Subcutaneous preadipocyte (primary cell): ENCODE data around the gene CTH. TPM values are rescaled to one million over a fixed set of nuclear protein-coding genes. Genes with fewer than 3 reads are reported as not detected.

Source experiments
- small RNA-seq: library from RNA; depleted of rRNA; stranded (forward); fragments of <200 nt; gene quantifications from one replicate; pipeline ENCODE3, GENCODE V24; 2012
- total RNA-seq: library from RNA; depleted of rRNA; stranded (reverse); fragments of >200 nt; gene quantifications from 2 replicates; pipeline ENCODE4 v1.2.3, GENCODE V29; 2012

Gene CTH
- total RNA-seq: 4.4 and 5.7 TPM in 2 replicates

DNA sequence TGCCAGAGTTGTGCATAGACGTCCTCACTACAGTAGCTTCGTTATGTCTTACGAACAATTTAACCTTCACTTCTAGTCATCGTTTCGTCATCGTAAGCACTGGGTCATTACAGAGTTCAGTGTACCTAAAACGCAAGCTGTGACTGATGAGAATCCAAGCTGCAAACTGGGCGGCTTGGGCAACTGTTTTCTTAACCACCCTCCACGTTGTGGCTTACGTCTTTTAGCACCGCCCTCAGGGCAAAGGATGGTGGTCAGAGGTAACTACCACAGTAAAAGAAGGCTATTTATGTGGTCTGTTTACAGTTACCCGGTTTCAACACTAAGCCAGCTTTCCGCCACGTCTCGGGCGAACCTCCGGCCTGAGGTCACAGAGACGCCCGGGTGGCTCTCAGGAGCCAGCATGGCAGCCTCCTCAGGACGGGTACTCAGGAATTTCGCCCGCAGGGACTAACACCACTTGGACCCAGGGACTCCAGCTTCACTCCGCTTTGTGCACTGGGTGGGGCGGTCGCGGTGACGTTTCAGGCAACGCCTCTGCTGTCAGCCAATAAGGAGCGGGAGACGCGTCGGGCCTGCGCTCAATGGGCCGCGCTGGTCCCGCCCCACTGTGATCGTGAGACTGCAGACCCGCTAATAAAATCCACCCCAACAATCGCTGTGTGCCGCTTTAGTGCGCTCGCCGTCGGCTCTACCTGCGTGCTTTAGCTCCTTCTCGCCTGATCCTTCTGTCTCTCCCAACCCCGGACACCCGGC lies at the start of gene CTH:
CTH (plus strand) TSS at position 665 of the 756 bp plus-strand sequence. CDS start 148 bp downstream, outside the sequence.

Small RNA genes lying within 50 kb of the gene (small RNA-seq; reads per million reads assigned to genes)
- not detected for gene RF00017

Other genes with a start within 250 kb of the CTH start
- gene LRRC40, start 205.7 kb upstream of the CTH start, total RNA-seq: 18.7 and 22.7 TPM in 2 replicates
- 107 and 112 TPM in 2 replicates for gene SRSF11, start 189.9 kb upstream of the CTH start, total RNA-seq
- 26.5 and 33.0 TPM in 2 replicates for gene ANKRD13C, start 56.5 kb upstream of the CTH start, total RNA-seq